ENCODE results near the gene XIRP2.
"Not testable (repeated sequence)": the region's sequence is repeated elsewhere in the genome, so short reads cannot be mapped to it uniquely, and the experiment has no call there.

Gene XIRP2

DNA sequence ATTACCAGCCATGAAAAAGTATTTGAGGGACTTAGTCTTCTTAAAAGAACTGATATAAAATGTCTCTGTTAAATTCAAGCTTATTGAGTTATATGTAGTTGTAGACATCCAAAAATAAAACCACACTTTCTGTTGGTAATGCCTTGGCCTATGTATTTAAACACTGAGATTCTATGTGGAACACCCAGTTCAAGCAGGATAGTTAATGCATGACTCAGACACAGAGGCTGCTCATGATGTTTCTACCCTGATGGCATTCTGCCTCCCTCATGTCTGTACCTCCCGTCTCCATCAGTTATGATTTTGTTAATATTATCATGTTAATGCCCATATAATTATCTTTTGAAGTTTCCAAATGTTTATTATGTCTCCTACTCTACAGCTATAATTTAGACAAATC lies 164.5 kb downstream of the XIRP2 start:
- no peak for DNase-seq

DNA sequence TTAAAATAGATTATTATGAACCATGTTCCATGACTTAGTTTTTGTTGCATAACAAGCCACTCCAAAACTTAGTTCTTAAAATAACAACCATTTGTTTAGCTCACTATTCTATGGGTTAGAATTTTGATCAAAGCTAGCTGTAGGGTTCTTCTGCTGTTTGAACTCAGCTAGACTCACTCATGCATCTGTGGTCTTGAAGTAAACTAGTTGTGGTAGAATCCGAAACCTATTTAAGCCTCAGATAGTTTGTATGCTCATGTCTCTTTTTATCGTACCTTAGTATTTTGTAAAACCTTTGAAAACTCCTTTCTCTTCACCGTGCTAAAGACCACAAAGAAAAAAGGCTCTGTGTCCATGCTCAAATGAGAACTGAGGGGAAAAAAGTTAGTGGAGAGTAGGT lies 166.6 kb downstream of the XIRP2 start:
- no peak for DNase-seq

DNA sequence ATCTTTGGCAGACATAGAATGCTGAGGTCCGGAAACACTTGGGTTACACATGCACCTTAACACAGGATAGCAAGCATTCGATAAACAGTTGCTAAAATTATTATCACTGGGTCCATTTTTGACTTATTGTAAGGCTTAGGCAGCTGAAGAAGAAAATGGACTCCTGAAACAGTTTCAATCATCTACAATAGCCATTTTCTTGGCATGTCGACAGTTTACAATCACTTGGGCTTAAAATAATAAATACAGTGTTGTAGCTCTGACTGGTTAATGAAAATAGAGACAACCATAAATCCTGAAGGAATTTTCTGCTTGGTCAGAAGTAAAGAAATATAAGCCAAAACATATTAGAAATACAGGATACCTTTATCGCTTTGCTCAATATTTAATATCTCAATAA lies 169.2 kb downstream of the XIRP2 start:
- no peak for DNase-seq

DNA sequence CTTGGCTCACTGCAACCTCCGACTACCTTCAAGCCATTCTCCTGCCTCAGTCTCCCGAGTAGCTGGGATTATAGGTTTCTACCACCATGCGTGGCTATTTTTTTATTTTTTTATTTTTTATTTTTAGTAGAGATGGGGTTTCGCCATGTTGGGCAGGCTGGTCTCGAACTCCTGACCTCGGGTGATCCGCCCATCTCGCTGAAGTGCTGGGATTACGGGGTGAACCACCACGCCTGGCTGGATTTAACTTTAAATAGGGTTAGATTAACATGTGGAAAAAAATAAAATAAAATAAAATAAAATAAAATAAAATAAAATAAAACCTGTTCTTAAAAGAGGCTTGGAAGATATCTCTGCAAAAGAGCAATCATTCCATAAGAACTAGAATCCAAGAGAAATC lies 170.9 kb downstream of the XIRP2 start:
- no peak for DNase-seq

DNA sequence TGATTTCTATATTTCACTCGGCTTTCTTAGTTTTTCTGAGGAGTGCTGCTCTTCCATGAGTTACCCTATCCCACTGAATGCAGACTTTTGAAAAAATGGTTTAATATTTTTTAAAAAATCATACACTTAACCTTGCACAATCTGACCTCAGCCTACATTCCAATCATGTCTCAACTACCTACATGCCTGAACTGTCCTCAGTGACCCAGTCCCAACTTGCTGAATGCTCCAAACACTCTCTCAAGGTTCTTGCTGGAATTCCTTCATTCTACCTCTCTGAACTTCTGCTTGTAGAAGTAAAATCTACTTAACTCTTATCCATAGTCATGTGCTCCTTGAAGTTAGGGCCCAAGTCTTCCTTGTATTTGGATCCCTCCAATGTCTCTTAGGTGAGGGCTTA lies 181.6 kb downstream of the XIRP2 start:
- no peak for DNase-seq

DNA sequence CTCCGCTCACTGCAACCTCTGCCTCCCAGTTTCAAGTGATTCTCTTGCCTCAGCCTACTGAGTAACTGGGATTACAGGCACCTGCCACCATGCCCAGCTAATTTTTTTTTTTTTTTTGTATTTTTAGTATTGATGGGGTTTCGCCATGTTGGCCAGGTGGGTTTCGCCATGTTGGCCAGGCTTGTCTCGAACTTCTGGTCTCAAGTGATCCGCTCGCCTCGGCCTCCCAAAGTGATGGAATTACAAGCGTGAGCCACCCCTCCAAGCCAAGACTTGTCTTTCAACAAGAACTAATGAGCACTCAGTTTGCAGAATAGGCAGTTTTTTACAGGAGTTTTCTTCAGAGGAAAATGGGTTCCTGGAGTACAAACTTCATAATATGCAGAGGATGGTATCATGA lies 187.4 kb downstream of the XIRP2 start:
- DNase-seq, result not testable (repeated sequence)

DNA sequence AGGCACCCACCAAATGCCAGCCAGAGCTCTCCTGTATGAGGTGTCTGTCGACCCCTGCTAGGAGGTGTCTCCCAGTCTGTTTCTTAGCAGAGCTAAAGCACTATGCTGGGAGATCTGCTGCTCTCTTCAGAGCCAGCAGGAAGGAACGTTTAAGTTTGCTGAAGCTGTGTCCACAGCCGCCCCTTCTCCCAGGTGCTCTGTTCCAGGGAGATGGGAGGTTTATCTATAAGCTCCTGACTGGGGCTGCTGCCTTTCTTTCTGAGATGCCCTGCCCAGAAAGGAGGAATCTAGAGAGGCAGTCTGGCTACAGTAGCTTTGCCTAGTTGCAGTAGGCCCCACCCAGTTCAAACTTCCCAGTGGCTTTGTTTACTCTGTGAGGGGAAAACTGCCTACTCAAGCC lies 210.7 kb downstream of the XIRP2 start:
- DNase-seq, result not testable (repeated sequence)

DNA sequence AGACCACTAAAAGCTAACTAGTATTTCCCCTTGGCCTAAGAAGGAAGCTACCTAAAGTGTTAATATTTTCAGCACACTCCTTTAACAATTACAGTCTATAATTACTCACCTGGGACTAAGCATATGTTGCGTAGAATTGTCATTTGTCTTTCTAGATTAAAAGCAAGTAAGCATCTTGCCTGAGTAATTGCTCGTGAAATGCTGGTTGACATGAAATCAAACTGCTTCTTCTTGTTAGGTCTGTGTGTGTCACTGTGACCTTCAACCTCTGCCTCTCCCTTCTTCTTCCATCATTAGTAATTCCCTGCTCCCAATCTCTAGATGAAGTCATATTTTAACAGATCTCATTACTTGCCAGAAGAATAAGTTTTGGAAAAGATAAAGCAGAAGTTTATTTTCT lies 212.2 kb downstream of the XIRP2 start:
- DNase-seq, result no peak

DNA sequence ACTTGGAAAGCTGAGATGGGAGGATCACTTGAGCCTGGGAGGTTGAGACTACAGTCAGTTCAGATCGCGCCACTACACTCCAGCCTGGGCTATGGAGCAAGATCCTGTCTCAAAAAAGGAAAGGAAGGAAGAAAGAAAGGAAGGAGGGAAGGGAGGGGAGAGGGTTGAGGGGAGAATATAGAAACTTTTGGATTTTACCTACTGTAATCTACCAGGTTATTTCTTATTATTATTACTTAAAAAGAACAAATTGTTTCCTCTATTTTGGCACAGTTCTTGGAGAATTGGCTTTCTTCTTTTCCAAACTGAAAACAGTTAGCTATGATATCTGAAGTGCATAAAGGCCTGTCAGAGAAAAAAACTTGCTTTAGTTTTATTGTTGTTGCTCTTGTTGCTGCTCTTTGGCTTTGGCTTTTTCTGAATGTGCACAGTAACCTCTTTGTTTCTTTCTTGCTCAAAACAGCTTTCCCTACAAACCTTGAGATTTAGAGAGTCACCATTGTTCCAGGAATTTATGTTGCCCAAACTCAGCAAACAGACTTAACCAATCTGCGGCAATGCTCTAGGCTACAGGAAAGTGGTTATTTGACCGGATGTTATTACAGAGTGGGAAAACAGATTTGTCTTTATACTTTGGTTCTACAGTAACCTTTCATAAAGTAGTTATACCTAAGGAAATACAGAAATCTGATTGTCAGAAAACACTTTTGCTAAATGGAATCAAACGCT lies 214.9 kb downstream of the XIRP2 start:
- no peak for DNase-seq

DNA sequence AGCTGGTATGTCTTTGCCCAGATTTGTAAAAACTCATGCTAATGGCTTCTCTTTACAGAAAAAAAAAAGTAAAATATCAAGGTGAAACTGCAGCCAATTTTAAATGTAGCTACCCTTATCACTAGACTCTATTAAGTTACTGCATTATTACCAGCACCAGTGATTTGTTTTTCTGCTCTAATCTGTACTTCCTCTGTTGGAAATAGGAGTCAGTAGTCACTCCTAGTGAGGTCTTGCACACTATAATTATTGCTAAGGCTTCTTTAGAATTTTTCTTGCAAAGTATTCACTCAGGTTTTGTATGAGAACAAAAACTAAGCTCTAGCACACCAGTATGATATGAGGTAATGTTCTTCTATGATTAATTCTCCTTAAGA lies 215.5 kb downstream of the XIRP2 start:
- no peak for DNase-seq

DNA sequence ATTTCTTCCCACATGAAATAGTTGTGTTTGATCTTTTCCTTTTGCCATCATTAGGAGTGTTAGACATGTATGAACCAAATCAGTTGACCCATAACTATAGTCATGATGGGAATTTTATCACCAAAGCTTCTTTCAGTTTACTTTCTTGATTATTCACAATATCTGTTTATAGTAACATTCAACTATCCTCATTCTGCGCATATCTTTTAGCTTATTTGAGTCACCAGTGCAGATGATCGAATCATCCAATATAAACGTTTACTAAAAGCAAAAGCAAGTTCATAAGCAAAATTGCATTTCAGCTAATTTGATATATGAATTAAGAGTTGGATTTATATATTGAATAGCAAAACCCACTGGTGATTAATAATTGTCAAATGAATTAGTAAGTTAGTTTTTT lies 216.4 kb downstream of the XIRP2 start:
- no peak for DNase-seq

DNA sequence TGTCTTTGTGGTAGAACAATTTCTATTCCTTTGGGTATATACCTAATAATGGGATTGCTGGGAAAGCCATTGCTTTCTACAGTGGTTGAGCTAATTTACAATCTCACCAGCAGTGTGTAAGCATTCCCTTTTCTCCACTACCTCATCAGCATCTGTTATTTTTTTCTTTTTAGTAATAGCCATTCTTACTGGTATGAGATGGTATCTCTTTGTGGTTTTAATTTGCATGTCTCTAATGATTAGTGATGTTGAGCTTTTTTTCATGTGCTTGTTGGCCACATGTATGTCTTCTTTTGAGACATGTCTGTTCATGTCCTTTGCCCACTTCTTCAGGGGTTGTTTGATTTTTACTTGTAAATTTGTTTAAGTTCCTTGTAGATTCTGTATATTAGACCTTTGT lies 221.4 kb downstream of the XIRP2 start:
- not testable (repeated sequence) for DNase-seq

DNA sequence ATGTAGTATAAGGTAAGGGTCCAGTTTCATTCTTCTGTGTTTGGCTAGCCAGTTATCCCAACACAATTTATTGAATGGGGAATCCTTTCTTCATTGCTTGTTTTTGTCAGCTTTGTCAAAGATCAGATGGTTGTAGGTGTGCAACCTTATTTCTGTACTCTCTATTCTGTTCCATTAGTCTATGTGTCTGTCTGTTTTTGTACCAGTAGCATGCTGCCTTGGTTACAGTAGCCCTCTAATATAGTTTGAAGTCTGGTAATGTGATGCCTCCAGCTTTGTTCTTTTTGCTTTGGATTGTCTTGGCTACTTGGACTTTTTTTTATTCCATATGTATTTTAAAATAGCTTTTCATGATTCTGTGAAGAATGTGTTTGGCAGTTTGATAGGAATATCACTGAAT lies 222.1 kb downstream of the XIRP2 start:
- DNase-seq, result no peak

DNA sequence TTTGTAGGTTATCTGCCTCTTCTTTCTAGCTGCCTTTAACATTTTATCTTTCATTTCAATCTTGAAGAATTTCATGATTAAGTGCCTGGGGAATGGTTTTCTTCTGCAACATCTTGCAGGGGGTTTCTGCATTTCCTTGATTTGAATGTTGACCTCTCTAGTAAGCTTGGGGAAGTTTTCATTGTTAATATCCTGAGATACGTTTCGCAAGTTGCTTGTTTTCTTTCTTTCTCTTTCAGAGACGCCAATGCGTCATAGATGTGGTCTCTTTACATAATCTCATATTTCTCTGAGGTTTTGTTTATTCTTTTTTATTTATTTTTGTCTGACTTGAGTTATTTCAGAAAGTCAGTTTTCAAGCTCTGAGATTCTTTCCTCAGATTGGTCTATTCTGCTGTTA lies 225.7 kb downstream of the XIRP2 start:
- DNase-seq, result no peak

DNA sequence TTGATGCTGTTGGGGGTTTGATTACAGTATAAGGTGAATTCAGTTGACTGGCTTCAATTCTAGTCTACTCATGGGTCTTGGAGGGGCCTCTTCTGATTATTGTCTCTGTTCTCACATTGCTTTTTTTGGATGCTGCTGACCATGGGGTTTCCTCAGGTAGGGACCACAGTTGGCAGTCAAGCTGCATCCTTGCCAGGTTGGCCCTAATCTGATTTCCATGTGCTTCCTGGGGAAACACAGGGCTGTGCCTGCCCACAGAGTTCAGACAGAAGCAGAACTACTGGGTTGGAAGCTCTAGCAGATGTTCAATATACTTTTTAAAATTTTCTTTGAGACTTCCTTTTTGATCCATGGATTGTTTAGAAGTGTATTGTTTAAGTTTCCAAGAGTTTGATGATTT lies 227.3 kb downstream of the XIRP2 start:
- DNase-seq, result no peak

DNA sequence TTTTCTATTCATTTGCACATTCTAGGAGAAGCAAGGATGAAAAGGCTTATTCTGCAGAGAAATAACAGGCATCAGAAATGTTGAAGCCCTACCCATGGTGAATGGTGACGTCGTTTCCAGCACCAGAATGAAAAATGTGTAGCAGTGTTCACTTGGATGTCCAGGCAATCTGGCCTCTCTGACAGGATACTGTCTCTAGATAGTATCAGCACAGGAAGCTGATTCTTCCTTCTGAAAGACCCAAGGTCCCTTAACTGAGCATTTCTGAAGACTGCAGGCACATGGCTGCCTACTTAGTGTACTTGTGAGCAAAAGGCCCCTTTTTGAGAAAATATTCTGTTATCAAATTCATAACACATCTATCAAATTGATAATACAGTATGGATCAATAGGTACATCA lies 234.1 kb downstream of the XIRP2 start:
- DNase-seq, result no peak

DNA sequence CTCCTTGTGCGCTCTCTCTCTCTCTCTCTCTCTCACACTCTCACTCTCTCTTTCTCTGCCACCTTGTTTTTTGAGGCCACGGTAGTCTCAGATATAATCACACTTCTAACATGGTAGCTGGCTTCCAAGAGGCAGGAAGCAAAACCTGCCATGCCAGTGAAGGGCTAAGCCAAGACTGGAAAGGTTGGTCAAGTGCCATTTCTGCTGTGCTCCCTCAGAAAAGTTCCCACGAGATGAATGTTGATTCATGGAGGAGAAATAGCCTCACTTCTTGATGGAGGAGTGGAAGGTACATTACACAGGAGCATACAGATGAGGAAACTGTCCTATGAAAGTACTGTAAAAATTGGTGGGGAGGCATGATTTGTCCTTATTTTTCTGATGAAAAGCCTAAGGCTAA lies 237.9 kb downstream of the XIRP2 start:
- DNase-seq, result no peak

DNA sequence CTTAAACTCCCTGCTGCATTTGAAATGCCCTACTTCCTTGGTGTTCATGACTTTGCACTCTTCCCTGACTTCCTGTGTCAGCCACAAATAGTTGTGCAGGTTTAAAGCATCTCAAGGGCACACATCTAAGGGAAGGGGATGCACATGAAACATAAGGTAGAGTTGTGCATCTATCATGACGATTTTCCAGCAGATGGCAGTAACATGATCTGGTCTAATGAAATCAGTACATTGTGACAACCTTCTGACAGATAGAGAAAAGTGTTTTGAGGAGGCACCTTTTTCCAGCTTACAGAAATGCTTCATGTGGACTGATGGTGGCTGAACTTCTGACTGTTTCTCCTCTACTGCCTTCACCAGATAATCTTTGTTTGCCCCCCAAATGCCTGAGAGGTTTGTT lies 238.9 kb downstream of the XIRP2 start:
- peak; percentile 30 for DNase-seq

DNA sequence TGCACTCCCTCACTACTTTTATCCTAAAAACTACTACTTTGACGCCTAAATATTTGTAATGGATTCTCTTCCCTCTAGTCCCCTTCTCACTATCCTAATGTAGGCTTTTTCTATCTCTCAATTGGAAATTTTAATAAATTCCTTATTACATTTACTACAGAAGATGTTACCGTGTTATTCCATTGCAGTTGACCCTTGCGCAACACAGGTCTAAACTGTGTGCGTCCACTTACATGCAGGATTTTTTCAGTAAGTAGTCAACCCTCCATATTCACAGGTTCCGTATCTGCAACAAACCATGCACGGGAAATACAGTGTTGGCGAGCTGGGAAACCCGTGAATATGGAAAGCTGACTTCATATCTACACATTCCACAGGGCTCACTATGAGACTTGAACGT lies 239.8 kb downstream of the XIRP2 start:
- no peak for DNase-seq

DNA sequence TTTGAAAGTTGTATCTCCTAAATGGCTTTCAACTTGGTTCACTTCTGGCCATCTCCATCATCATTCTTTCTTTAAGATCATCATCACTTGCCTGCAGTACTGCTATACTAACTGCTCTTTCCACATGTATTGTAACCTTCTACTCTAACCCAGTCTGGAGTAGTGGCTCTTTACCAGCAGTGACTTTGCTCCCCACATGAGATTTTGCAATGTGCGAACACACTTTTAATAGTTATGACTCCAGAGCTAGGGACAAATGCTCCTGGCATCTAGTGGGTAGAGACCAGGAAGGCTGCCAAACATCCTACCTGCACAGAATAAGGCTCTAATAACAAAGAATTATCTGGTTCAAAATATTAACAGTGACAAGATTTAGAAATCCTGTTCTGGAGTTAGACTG lies 243.8 kb downstream of the XIRP2 start:
- no peak for DNase-seq

DNA sequence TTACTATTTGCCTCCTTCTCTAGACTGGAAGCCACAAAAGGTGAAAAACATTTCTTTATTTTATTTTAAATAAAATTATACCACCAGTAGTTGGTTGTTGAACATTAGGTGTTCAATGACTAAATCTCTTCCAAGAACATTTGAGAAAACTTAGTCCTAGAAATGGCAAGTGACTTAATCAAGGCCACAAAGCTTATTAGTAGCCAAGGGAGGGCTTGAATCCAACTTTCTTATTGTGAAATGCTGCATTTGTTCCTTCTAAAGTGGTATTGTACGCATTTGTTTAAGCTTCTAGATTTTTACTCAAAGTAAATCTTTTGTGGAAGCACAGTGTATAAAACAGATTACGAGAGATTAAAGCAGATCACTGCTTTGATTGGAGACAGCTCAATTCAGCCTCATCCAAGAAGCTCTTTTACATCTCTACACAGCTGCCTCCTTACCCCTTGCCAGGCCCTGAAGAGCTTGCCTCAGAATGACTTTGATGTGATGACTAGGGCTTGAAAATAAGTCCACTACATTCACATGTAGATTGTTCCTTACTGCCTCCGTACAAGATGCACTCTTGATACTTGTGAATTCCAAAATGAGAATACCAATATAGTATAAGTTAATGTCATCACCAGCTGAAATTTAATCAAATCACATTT lies 244.8 kb downstream of the XIRP2 start:
- DNase-seq, result no peak

DNA sequence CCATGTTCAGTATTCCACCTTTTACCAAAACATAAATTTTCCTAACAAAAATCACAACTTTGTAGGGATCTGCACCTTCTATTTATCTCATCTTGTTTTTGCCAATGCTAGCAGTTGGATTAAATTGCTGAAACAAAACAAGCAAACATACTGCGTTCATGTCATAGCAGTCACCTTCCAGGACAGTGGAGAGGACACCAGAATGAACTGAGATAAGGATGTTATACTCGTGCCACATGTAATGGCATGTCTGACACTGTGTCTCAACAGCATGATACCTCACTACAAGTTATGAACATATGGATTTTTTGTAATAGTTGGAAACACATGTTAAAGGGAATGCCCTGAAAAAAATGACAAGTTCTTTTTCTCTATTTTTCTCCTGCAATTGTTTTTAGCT lies 245.3 kb downstream of the XIRP2 start:
- no peak for DNase-seq

DNA sequence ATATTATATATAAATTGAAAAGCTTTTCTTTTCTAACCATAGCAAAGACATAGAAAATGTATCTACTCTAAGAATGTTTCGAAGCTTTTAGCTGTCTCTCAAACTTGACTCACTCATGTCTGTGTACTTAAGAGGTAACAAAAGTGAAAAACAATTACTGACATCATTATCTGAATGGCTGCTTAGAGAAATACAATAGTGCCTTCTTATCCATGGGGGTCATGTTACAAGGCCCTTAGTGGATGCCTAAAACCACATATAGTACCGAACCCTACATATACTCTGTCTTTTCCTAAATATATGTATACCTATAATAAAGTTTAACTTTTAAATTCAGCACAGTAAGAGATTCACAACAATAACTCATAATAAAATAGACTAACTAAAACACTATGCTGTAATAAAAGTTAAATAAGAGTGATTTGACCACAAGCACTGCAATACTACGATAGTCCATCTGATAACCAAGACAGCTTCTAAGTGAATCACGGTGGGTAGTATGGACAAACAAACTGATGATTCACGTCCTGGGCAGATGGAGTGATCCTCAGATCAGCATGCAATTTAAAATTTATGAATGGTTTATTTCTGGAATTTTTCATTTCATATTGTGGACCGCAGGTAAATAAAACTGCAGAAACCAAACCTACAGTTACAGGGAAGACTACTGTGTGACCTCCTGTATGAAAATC lies 246.2 kb downstream of the XIRP2 start:
- DNase-seq, result peak; percentile 29

DNA sequence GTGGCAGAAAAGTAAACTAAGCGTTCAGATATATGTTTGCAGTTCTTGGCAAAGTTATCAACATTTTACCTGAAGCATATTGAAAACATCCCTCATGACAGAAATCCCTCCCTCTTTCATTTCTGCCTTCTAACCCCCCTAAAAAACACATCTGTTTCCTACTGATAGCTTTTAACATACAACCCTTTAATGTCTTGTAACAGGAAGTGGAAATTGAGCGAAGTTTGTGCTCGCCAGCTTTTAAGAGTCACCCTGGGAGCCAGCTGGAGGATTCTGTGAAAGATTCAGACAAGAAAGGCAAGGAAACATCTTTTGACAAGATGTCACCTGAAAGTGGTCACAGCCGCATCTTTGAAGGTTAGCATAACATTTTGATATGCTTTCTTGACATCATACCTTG lies 247.4 kb downstream of the XIRP2 start:
- DNase-seq, result no peak
